Ascending aorta (tissue), 2 donors: ENCODE data around the gene PPP1R10. TPM values are rescaled to one million over a fixed set of nuclear protein-coding genes. Genes with fewer than 3 reads are reported as not detected.

Source experiments
- DNase-seq, 2 donors: peaks; one replicate each; pipeline ENCODE4 v3.0.0-alpha.2; 2019; ENCODE audit warnings: low spot score in 2 of 2
- H3K27ac ChIP-seq, 2 donors: fragments of 200-600 bp; sonication (generic); one replicate each; pipeline ENCODE4 v1.5.1; 2016 to 2017; ENCODE audit warnings: mild to moderate bottlenecking in 1 of 2
- H3K27me3 ChIP-seq: fragments of 200-600 bp; sonication (generic); one replicate; pipeline ENCODE4 v1.5.1; 2017
- H3K36me3 ChIP-seq, 2 donors: fragments of 200-600 bp; sonication (generic); one replicate each; pipeline ENCODE4 v1.5.1; 2016
- H3K4me1 ChIP-seq, 2 donors: fragments of 200-600 bp; sonication (generic); one replicate each; pipeline ENCODE4 v1.5.1; 2016 to 2017; ENCODE audit warnings: mild to moderate bottlenecking in 1 of 2
- H3K4me3 ChIP-seq, 2 donors: fragments of 200-600 bp; sonication (generic); one replicate each; pipeline ENCODE4 v1.5.1; 2016 to 2017; ENCODE audit warnings: mild to moderate bottlenecking in 1 of 2
- H3K9me3 ChIP-seq, 2 donors: fragments of 200-600 bp; sonication (generic); one replicate each; pipeline ENCODE4 v1.5.1; 2016
- CTCF ChIP-seq, 3 experiments: fragments of 200-600 bp in 2 of 3; fragments of 450-650 bp in 1 of 3; sonication (generic) in 2 of 3; IDR thresholded peaks; one replicate each; pipeline ENCODE4 v1.5.1; 2016 to 2019; ENCODE audit warnings: antibody characterized with exemption in 3 of 3, mild to moderate bottlenecking in 1 of 3, moderate library complexity in 1 of 3
- intact Hi-C: fragments of 100-400 bp; cut with DNase I; formaldehyde crosslinking; loops from one replicate; pipeline ENCODE4 v1.15.1; 2023
- total RNA-seq: library from RNA; depleted of rRNA; stranded (reverse); fragments of >200 nt; gene quantifications from one replicate; pipeline ENCODE4 v1.1.0, GENCODE V29; 2016

PPP1R10 gene
- total RNA-seq, 1 donor from 2014 or later = 52.6 TPM

DNA sequence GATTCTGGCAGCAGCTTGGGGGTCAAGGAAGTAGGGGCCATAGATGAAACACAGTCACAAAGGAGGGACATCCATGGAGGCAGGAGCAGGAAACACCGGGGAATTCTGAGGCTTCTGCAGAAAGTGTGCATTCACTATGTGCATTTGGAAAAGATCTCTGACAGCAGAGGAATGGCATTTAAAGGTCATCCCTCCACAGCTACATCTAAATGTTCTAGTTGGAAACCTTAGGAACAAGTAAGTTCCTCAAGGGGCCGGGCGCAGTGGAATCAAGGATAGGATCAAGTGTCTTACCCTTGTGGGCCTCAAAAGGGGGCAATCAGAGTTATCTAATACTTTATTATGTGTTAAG, 38.7 kb upstream of the PPP1R10 start:
- no peak for TF ChIP-seq CTCF (IDR thresholded peaks at IDR 0.05)
- Histone ChIP-seq H3K4me1 (no peaks in the 10 kb centered on the region), H3K27ac (no peak overlapping the region), H3K27me3 (no peaks in the 10 kb centered on the region), H3K4me3 (no peak overlapping the region), H3K9me3 (no peaks in the 10 kb centered on the region), H3K36me3 (peaks cover 84 to 97% of the 10 kb centered on the region in 2 donors)
- no peak for DNase-seq
- intact Hi-C loops = no loop called here

- Histone ChIP-seq H3K4me1 (no peaks in the 10 kb centered on the region), H3K9me3 (no peaks in the 10 kb centered on the region), H3K27ac (no peak overlapping the region), H3K4me3 (no peak overlapping the region), H3K36me3 (peaks cover 82 to 92% of the 10 kb centered on the region in 2 donors), H3K27me3 (no peaks in the 10 kb centered on the region)
- intact Hi-C loops = no loop called here
- no peak for TF ChIP-seq CTCF (IDR thresholded peaks at IDR 0.05)
- no peak for DNase-seq
These were observed 38.0 kb upstream of the PPP1R10 start for GRCh38 chr6:30654798-30655742.

DNA sequence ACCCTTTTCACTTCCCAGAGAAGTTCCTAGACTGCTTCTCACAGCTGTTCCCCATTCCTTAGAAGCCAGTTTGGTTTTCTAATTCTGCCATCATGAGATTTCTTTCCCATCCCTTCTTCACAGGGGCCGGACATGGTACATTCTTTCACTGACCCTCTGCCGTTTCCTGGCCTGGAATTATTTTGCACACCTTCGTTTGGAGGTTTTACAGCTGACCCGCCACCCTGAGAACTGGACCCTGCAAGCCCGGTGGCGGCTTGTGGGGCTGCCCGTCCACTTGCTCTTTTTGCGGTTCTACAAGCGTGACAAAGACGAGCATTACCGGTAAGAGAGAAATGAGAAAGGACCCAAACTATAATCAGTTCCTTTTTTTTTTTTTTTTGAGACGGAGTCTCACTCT, 34.1 kb upstream of the PPP1R10 start:
- DNase-seq = no peak
- H3K9me3 ChIP-seq = no peaks in the 10 kb centered on the region
- H3K4me1 ChIP-seq = peaks cover 0 to 12% of the 10 kb centered on the region in 2 donors
- no peak overlapping the region for H3K4me3 ChIP-seq
- H3K27me3 ChIP-seq = no peaks in the 10 kb centered on the region
- no peak for TF ChIP-seq CTCF (IDR thresholded peaks at IDR 0.05)
- no peak overlapping the region for H3K27ac ChIP-seq
- H3K36me3 ChIP-seq = peaks cover 47 to 53% of the 10 kb centered on the region in 2 donors
- intact Hi-C loops = no loop called here

- no peak for TF ChIP-seq CTCF (IDR thresholded peaks at IDR 0.05)
- Histone ChIP-seq H3K36me3 (peaks cover 16 to 29% of the 10 kb centered on the region in 2 donors), H3K9me3 (no peaks in the 10 kb centered on the region), H3K4me1 (peaks cover 0 to 12% of the 10 kb centered on the region in 2 donors), H3K27ac (peak overlapping the region; percentile 85 to 93), H3K4me3 (peak overlapping the region; percentile 89 to 96), H3K27me3 (no peaks in the 10 kb centered on the region)
- DNase-seq = peak in 1 of 2 donors; percentile 79
- intact Hi-C loops = loop anchor here (2.0 kb wide), 1 partner anchor 25 kb away; the partner anchor contains the start of gene DHX16
These were observed 30.4 kb upstream of the PPP1R10 start for GRCh38 chr6:30647242-30648116.

- peaks cover 0 to 12% of the 10 kb centered on the region in 2 donors for H3K4me1 ChIP-seq
- no peaks in the 10 kb centered on the region for H3K9me3 ChIP-seq
- intact Hi-C loops = loop anchor here (2.0 kb wide), 1 partner anchor 26 kb away; the partner anchor contains the start of gene DHX16
- TF ChIP-seq CTCF (IDR thresholded peaks at IDR 0.05) = no peak
- peak; percentile 67 to 95 for DNase-seq
- peak within 1 kb of the TSS; percentile 85 to 93 for H3K27ac ChIP-seq
- H3K36me3 ChIP-seq = peaks cover 9 to 27% of the 10 kb centered on the region in 2 donors
- no peaks in the 10 kb centered on the region for H3K27me3 ChIP-seq
- H3K4me3 ChIP-seq = peak within 1 kb of the TSS; percentile 89 to 96
These were observed 29.6 kb upstream of the PPP1R10 start, which contains the start of gene C6orf136 for GRCh38 chr6:30646450-30647241. C6orf136 (plus strand) TSS chr6:30647133; CDS start chr6:30647232, 99 bp downstream.
